LNCaP clone FGC (cell line): Measurements from ENCODE around the gene CHSY3.
"Not testable (repeated sequence)": the region's sequence is repeated elsewhere in the genome, so short reads cannot be mapped to it uniquely, and the experiment has no call there.

ENCODE experiments used
- DNase-seq: peaks from one replicate; pipeline ENCODE4 v3.0.0-alpha.2; 2011; ENCODE audit warnings: low read depth
- H3K4me3 ChIP-seq: 2 replicates; pipeline ENCODE4 v1.5.1; 2011; ENCODE audit warnings: mild to moderate bottlenecking, low read depth, low read length, control low read depth
- CTCF ChIP-seq: IDR thresholded peaks from 2 replicates; pipeline ENCODE4 v1.5.1; 2012; ENCODE audit warnings: mild to moderate bottlenecking; ENCODE audit not compliant: control insufficient read depth, insufficient read depth; ENCODE audit errors: extremely low read depth

The CHSY3 gene

DNA sequence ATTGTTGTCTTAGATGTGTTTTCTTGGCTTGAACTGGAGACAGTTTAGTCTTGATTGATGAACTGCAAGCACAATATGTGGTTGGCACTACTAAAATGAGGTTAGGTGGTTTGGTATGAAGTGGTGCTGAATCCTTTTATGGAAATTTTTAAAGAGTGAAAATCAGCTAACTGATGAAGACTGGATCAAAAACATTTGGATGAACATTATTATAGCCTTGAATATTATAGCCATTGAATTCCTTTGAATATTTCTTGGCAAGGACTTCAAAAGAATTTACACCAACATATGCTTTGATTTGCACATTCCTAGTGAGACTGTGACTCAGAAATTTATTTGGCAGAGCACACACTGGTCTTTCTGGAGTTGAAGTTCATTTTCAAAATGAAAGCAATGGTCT is 318.3 kb downstream of the CHSY3 start:
- DNase-seq = no peak
- H3K4me3 ChIP-seq = no peak overlapping the region
- no peak for TF ChIP-seq CTCF

GRCh38 chr5:130226556-130226955 is 322.3 kb downstream of the CHSY3 start:
- DNase-seq = not testable (repeated sequence)

DNA sequence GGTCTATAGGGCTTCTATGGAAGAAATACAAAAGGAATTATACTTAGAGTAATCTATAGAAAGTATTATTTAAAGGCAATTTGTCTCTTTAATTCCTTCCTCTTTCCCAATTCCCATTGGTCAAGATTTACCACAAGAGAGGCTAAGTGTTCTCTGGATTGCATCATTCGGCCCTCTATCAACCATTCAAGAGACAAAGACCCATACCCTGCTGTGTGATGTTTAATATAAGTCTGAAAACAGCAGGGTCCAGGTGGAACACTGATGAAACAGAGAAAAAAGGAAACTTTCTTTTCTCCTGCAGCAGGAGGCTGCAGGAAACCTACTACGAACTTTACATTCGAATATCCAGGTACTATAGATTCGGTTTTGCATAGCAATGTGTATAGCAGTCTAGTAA is 323.4 kb downstream of the CHSY3 start:
- DNase-seq = no peak
- no peak overlapping the region for H3K4me3 ChIP-seq
- no peak for TF ChIP-seq CTCF

More at GRCh38 chr5:130226556-130226955, 322.3 kb downstream of the CHSY3 start:
- not testable (repeated sequence) for H3K4me3 ChIP-seq

DNA sequence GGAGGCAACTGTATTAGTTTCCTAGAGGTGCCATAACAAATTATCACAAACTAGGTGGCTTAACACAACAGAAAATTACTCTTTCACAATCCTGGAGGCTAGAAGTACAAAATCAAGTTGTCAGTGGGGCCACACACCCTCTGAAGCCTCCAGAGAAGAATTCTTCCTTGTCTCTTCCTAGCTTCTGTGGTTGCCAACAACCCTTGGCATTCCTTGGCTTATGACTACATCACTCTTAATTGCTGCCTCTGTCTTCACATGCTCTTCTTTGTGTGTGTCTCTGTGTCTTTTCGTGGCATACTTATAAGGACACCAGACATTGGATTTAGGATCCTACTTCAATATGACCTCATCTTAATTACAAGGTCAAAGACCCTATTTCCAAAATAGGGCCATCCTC is 327.5 kb downstream of the CHSY3 start:
- no peak overlapping the region for H3K4me3 ChIP-seq
- no peak for DNase-seq
- no peak for TF ChIP-seq CTCF

- no peak for DNase-seq
- H3K4me3 ChIP-seq = no peak overlapping the region
- TF ChIP-seq CTCF = no peak
These were observed 330.6 kb downstream of the CHSY3 start for GRCh38 chr5:130234816-130235215.
